AG04449 (cell line): ENCODE measurements around the gene PPP4R4.

Source experiments
- CTCF ChIA-PET: fragments of 350-600 bp; formaldehyde crosslinking; extraction: SDS; loops from one replicate; lab custom pipeline; 2021; ENCODE audit warnings: antibody characterized with exemption; lab: Yijun Ruan, JAX
- POLR2A ChIA-PET: fragments of 400-600, 350-600 bp; formaldehyde crosslinking; extraction: SDS; loops from one replicate; lab custom pipeline; 2020; ENCODE audit warnings: antibody characterized with exemption, inconsistent platforms; lab: Yijun Ruan, JAX
- DNase-seq: peaks from one replicate; pipeline ENCODE4 v3.0.0-alpha.2; 2010; ENCODE audit warnings: low read depth, low spot score
- H3K4me3 ChIP-seq: 2 replicates; pipeline ENCODE4 v1.5.1; 2011; ENCODE audit warnings: low read depth, mild to moderate bottlenecking, control low read depth, low read length
- TF ChIP-seq, protein P1 (sequence below): IDR thresholded peaks from one replicate; pipeline ENCODE4 v1.5.1; 2011; ENCODE audit warnings: mild to moderate bottlenecking, moderate library complexity, low read length, control low read depth, inconsistent platforms; ENCODE audit not compliant: insufficient read depth; ENCODE audit errors: missing control alignments

Gene PPP4R4

DNA sequence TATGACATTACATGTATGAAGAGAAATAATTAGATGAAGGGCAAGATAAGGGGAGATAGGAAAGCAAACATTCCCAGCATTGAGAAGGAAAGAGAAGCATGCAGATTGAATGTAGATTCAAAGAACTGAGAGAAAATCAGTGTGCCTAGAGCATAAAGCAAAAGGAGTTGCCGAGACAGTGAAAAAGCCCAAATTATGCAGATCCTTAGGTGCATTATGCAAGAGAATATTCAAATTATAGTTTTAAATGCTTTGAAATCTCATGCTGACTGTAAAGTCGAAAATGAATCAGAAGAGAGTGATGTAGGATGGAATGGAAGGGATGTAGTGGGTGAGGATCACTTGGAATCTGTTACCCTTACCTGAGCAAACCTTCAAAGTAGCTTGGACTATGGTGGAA, 49.9 kb downstream of the PPP4R4 start:
- ChIA-PET POLR2A (no interaction called here), CTCF (no interaction called here)
- TF ChIP-seq, protein P1, sequence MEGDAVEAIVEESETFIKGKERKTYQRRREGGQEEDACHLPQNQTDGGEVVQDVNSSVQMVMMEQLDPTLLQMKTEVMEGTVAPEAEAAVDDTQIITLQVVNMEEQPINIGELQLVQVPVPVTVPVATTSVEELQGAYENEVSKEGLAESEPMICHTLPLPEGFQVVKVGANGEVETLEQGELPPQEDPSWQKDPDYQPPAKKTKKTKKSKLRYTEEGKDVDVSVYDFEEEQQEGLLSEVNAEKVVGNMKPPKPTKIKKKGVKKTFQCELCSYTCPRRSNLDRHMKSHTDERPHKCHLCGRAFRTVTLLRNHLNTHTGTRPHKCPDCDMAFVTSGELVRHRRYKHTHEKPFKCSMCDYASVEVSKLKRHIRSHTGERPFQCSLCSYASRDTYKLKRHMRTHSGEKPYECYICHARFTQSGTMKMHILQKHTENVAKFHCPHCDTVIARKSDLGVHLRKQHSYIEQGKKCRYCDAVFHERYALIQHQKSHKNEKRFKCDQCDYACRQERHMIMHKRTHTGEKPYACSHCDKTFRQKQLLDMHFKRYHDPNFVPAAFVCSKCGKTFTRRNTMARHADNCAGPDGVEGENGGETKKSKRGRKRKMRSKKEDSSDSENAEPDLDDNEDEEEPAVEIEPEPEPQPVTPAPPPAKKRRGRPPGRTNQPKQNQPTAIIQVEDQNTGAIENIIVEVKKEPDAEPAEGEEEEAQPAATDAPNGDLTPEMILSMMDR = no peak
- no peak for DNase-seq
- no peak overlapping the region for H3K4me3 ChIP-seq

DNA sequence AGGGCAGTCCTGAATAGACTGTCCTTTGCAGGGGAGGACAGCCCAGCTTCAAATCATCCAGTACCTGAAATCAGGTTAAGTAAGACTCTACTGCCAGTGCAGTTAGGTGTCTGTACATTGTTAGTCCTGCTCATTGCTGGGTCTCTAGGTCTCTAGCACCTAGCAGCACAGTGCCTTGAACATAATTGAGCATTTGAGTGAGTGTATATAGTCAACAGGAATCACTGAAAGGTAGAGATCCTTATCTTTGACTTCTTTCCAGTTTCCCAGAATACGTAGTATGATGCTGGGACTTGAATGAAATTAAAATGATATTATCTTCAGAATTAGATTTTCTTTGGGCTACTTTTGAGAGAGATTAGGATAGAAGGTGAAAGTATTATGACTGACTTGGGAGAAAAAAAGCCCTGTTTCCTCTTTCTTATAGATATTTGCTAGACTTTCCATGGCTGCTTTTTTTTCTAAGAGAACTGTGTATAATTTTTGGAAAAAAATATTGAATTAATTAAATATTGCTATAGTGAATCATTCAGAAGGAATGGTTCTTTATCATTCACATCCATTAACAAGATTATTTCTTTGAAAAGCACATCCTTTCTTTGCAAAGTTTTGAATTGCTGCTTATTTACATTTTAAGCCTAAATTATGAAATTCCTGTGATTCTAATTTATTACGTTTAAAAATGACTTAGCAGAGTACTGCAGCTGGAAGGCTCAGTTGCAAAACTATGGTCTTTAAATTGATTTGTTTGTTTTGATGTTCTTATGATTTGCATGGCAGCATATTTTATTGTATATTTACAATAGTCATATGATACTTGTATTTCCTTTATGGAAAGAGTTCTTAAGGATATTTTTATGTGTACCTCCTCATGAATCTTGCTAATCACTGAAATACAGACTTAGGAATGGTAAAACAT, 51.6 kb downstream of the PPP4R4 start:
- TF ChIP-seq, protein P1 = no peak
- ChIA-PET CTCF (no interaction called here), POLR2A (no interaction called here)
- no peak overlapping the region for H3K4me3 ChIP-seq
- no peak for DNase-seq

DNA sequence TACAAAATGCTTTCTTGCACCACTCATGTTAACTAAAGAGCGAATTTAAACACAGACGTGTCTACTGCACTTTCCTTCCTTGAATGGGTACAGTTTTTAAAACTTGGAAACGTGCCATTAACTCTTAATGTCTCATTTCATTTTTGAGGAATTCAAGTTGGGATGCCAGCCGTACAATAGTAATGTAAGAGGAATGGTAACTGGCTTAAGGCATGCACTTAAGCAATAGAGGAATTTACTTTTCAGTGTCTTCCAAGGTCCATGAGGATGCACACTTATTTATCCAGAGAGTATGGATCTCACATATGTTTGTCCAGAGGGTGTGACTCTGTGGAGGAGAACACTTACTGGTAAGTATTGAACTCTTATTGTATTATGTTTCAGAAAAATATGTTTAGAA, 52.9 kb downstream of the PPP4R4 start:
- CTCF ChIA-PET = no interaction called here
- POLR2A ChIA-PET = no interaction called here
- DNase-seq = peak; percentile 70
- no peak overlapping the region for H3K4me3 ChIP-seq
- TF ChIP-seq, protein P1 = no peak

DNA sequence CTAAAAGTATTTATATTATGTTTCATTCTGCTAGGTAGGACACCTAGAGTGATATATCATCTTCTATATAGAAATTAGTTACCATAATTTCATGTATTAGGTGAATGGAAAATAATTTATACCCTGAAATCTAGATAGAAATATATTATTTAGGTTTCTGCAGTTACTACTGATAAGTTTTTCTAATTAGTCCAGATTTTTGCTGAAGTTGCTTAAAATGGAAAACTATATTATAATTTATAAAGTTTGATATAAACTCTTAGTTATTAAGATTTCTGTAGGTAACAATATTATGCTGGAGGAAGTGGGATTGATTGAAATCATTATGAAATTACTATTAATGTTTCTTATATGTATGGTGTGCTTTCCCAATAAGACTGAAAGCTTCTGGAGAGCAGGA, 62.9 kb downstream of the PPP4R4 start:
- TF ChIP-seq, protein P1 = no peak
- H3K4me3 ChIP-seq = no peak overlapping the region
- no peak for DNase-seq
- ChIA-PET POLR2A (no interaction called here), CTCF (no interaction called here)

DNA sequence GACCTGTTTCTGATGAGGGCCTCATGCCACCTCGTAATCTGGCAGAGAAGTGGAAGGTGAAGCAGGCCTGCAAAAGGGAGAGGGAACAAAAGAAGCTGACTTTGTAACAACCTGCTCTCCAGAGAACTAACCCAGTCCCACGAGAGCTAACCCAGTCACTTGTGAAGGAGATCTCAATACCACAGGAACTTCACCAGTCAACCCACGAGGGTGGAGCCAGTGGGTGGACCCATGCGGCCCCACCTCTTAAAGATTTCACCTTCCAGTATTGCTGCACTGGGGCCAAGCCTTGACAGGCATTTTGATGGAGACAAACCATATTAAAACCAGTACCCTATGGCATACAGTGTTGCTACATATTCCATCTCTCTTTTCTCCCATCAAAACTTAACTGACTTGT, 63.9 kb downstream of the PPP4R4 start:
- H3K4me3 ChIP-seq = no peak overlapping the region
- CTCF ChIA-PET = no interaction called here
- POLR2A ChIA-PET = no interaction called here
- DNase-seq = no peak
- TF ChIP-seq, protein P1 = no peak

DNA sequence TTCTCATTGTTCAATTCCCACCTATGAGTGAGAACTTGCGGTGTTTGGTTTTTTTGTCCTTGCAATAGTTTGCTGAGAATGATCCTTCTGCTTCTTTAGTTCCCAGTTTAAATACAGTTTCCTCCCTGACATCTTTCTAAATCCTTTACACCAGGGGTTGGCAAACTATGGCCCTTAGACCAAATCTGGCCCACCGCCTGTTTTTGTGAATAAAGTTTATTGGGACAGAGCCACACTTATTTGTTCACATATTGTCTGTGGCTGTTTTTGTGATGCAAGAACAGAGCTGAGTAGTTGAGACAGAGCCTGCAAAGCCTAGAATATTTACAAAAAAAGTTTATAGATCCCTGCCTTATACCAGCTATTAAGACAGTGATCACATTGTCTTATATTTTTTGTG, 65.3 kb downstream of the PPP4R4 start:
- ChIA-PET CTCF (no interaction called here), POLR2A (no interaction called here)
- DNase-seq = no peak
- TF ChIP-seq, protein P1 = no peak
- H3K4me3 ChIP-seq = no peak overlapping the region
